Smooth muscle cell of trachea (primary cell): ENCODE results near the gene GYG1. TPM values are rescaled to one million over a fixed set of nuclear protein-coding genes. Genes with fewer than 3 reads are reported as not detected.

Source experiments
- total RNA-seq: library from RNA; depleted of rRNA; stranded (reverse); fragments of >200 nt; gene quantifications from 2 replicates; pipeline ENCODE4 v1.2.1, GENCODE V29; 2014

GYG1 gene
- 47.6 and 50.3 TPM in 2 replicates for total RNA-seq

DNA sequence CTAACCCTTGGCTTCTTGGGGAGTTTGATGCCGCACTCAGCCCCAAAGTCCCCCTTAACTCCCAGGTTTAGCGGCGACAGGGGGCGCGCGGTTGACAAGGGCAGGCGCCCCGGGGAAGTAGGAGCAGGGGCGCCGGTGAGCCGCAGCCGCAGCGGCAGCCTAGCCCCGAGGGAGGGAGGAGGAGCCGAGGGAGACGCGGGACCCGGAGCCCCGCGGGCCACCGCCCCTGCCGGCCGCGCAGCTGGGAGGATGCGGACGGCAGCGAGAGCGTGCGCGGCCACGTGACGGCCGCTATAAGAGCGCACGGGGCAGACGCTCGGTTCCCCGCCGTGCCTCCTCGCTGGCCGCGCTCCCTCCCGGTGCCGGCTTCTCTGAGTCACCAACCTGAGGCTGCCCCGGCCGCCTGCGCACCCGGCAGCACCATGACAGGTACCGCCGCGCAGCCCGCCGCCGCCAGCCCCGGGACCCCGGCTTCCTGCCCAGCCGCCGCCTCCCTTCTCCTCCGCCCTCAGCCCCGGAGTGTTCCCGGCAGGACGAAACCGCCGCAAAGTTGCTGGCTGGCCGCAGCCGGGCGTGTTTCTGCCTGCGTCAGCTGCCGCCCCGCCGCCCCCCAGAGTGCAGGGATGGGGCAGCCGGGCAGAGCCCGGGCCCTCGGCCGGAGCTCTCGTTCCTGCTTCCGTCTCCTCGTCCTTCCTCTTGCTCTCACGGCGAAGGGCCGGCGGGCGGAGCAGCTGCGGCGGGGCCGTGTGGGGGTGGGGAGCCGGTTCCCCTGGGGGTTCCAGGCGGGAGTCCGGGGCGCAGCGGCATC is at the start of gene GYG1:
GYG1 (plus strand) TSS at position 322 of the 808 bp plus-strand sequence; CDS start at position 423, 101 bp downstream.

Other genes with a start within 250 kb of the GYG1 start
- not detected in 2 replicates for gene CPB1, start 163.7 kb upstream of the GYG1 start, total RNA-seq
- not detected in 2 replicates for gene CPA3, start 126.2 kb upstream of the GYG1 start, total RNA-seq
- gene HLTF, start 95.0 kb downstream of the GYG1 start, total RNA-seq, result 41.7 and 58.0 TPM in 2 replicates
- gene HPS3, start 138.1 kb downstream of the GYG1 start, total RNA-seq, result 44.2 and 50.8 TPM in 2 replicates
- 0.33 TPM in 1 of 2 replicates, not detected in the other for gene CP, start 230.3 kb downstream of the GYG1 start, total RNA-seq